ENCODE measurements around the gene COX4I2. TPM values are rescaled to one million over a fixed set of nuclear protein-coding genes. Genes with fewer than 3 reads are reported as not detected.

COX4I2 gene
- total RNA-seq, 3 donors from 2014 or later = 5.3 TPM; not detected in 2

DNA sequence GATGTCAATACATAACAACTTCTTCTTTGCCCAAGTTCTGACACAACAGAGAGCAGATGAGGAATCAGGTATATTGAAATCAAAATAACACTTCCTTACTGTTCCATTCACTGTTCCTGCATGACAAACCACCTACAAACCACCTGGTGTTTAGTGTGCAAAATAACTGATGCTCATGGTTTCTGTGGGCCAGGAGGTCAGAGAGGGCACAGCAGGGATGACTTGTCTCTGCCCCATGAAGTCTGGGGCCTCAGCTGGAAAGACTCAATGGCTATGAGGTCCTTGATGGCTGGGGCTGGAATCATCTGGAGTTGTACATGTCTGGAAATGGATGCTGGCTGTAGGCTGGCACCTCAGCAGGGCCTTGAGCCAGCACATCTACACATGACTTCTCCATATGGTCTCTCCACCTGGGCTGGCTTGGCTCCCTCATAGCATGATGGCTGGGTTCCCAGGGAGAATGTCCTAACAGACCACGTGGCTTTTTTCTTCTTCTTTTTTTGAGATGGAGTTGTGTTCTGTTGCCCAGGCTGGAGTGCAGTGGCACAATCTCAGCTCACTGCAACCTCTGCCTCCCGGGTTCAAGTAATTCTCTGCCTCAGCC, 7.4 kb upstream of the COX4I2 start:
- H3K27ac ChIP-seq = no peak overlapping the region
- H3K9me3 ChIP-seq = no peaks in the 10 kb centered on the region
- intact Hi-C loops (cut with DNase I; ENCODE audit: low total_unique reads) = no loop called here
- H3K4me3 ChIP-seq = no peak overlapping the region
- TF ChIP-seq, protein P1, sequence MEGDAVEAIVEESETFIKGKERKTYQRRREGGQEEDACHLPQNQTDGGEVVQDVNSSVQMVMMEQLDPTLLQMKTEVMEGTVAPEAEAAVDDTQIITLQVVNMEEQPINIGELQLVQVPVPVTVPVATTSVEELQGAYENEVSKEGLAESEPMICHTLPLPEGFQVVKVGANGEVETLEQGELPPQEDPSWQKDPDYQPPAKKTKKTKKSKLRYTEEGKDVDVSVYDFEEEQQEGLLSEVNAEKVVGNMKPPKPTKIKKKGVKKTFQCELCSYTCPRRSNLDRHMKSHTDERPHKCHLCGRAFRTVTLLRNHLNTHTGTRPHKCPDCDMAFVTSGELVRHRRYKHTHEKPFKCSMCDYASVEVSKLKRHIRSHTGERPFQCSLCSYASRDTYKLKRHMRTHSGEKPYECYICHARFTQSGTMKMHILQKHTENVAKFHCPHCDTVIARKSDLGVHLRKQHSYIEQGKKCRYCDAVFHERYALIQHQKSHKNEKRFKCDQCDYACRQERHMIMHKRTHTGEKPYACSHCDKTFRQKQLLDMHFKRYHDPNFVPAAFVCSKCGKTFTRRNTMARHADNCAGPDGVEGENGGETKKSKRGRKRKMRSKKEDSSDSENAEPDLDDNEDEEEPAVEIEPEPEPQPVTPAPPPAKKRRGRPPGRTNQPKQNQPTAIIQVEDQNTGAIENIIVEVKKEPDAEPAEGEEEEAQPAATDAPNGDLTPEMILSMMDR (IDR thresholded peaks at IDR 0.05) = no peak
- TF ChIP-seq POLR2AphosphoS5 (IDR thresholded peaks at IDR 0.05) (no peak), POLR2A (IDR thresholded peaks at IDR 0.05) (no peak)
- H3K27me3 ChIP-seq = no peaks in the 10 kb centered on the region
- H3K4me1 ChIP-seq = no peaks in the 10 kb centered on the region
- DNase-seq (ENCODE audit: low spot score in 2 of 2) = no peak
- H3K36me3 ChIP-seq = no peaks in the 10 kb centered on the region

DNA sequence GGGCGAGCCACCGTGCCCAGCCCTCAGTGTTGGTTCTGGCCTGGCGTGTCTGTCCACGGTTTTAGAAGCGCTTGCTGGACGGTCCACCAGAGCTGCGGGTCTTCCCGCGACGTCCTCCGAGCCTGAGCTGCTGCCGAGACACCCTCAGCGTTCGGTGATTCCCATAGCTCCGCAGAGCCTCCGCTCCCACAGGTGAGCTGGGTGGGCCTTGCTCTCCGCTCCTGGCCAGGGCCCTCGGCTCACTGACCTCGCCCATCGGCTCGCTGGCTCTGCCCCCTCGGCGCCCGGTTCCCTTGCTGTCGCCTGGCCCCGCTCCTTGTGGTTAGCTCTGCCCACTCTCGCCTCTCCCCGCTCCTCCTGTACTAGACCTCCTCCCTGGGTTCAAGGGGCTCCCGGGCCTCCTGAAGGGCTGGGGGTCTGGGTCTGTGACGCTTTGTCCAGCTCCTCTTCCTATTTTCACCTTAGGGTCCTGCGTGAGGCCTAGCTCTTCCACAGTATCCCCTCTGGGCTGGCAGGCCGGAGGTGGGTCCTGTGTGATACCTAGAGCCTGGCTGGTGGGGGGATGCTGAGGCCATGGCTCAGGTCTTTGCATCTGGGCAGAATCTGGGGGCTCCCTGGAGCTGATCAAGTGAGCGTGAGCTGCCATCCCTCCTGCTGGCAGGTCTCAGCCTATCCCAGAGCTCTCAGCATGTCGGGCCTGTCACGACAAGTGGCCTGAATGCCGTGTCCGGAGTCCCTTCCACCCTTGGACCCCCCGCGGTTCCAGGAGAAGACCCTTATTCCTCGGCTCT, 5.0 kb upstream of the COX4I2 start:
- no peak overlapping the region for H3K4me3 ChIP-seq
- no peaks in the 10 kb centered on the region for H3K36me3 ChIP-seq
- peaks cover 0 to 5% of the 10 kb centered on the region in 2 donors for H3K27me3 ChIP-seq
- H3K27ac ChIP-seq = no peak overlapping the region
- no peak for DNase-seq (ENCODE audit: low spot score in 2 of 2)
- TF ChIP-seq, protein P1 (IDR thresholded peaks at IDR 0.05) = no peak
- TF ChIP-seq POLR2A (IDR thresholded peaks at IDR 0.05) = no peak
- TF ChIP-seq POLR2AphosphoS5 (IDR thresholded peaks at IDR 0.05) = no peak
- intact Hi-C loops (cut with DNase I; ENCODE audit: low total_unique reads) = no loop called here
- no peaks in the 10 kb centered on the region for H3K4me1 ChIP-seq
- H3K9me3 ChIP-seq = no peaks in the 10 kb centered on the region

DNA sequence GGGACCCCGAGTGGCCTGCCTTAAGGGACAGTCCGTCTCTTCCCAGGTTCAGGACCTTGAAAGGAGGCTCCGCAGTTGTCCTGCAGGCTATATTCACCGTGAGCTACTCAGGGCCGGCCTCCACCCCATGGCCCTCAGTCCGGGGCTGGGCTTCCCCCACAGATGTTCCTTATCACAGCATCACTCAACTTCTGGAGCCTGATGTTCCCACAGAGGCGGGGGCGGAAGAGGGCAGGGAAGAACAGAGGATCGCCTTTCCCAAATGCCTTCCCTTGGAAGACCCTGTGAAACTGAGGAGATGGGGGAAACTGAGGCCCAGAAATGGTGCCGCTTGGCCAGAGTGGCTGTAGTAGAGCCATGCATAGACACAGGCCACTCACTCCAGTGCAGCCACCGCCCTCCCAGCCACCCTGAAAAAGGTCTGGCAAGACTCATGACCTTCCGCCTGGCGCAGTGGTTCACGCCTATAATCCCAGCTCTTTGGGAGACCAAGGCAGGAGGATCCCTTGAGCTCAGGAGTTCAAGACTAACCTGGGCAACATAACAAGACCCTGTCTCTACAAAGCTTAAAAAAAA, 4.3 kb upstream of the COX4I2 start:
- Histone ChIP-seq H3K9me3 (no peaks in the 10 kb centered on the region), H3K4me3 (no peak overlapping the region), H3K4me1 (no peaks in the 10 kb centered on the region), H3K27me3 (peaks cover 0 to 10% of the 10 kb centered on the region in 2 donors), H3K27ac (no peak overlapping the region), H3K36me3 (no peaks in the 10 kb centered on the region)
- DNase-seq (ENCODE audit: low spot score in 2 of 2) = no peak
- TF ChIP-seq POLR2A (IDR thresholded peaks at IDR 0.05) (no peak), POLR2AphosphoS5 (IDR thresholded peaks at IDR 0.05) (no peak)
- TF ChIP-seq, protein P1 (IDR thresholded peaks at IDR 0.05) = no peak
- intact Hi-C loops (cut with DNase I; ENCODE audit: low total_unique reads) = no loop called here

DNA sequence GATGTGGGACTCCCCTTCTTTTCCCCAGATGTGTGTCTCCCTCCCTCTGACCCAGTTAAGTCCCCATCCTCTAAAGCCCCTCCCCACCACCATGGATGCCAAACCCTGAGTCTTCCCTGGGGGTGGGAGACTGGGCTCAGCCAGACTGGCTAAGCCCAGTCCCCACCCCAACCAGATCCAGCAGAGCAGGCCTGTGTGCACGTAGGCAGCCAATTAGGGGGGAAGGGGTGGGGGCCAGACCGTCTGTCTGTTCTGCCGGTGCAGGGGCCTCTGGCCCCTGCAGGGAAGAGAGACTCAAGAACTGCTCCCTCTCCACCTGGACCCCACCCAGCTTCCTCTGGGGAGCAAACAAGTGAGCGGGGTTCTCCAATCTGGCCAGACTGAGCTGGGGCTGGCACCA, 605 bp downstream of the COX4I2 start:
- H3K4me3 ChIP-seq = peak overlapping the region in 1 of 3 donors; percentile 9
- peak overlapping the region in 1 of 2 donors; percentile 43 for H3K27ac ChIP-seq
- H3K27me3 ChIP-seq = peaks cover 0 to 17% of the 10 kb centered on the region in 2 donors
- intact Hi-C loops (cut with DNase I; ENCODE audit: low total_unique reads) = loop anchor here (1.0 kb wide), 1 partner anchor 24 kb away; no protein-coding TSS in a partner anchor
- H3K9me3 ChIP-seq = no peaks in the 10 kb centered on the region
- TF ChIP-seq, protein P1 (IDR thresholded peaks at IDR 0.05) = no peak
- TF ChIP-seq POLR2A (IDR thresholded peaks at IDR 0.05) (no peak), POLR2AphosphoS5 (IDR thresholded peaks at IDR 0.05) (no peak)
- no peaks in the 10 kb centered on the region for H3K4me1 ChIP-seq
- DNase-seq (ENCODE audit: low spot score in 2 of 2) = no peak
- H3K36me3 ChIP-seq = no peaks in the 10 kb centered on the region

DNA sequence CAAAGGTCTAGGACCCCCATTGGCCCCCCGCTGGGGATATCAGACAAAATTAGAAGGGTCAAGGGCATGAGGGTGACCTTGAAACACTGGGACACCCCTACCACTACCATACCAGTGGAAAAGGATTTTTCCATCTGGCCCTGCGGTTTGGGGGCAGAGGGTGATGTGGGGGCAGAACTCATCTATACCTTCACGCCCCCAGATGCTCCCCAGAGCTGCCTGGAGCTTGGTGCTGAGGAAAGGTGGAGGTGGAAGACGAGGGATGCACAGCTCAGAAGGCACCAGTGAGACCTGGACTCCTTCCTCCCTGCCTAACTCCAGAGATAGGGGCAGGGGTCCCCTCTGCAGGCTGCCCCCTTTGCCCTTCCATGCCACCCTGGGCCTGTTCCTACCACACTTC, 1.1 kb downstream of the COX4I2 start:
- Histone ChIP-seq H3K27me3 (peaks cover 0 to 17% of the 10 kb centered on the region in 2 donors), H3K27ac (no peak overlapping the region), H3K36me3 (no peaks in the 10 kb centered on the region), H3K4me1 (no peaks in the 10 kb centered on the region), H3K4me3 (no peak overlapping the region), H3K9me3 (no peaks in the 10 kb centered on the region)
- intact Hi-C loops (cut with DNase I; ENCODE audit: low total_unique reads) = loop anchor here (1.0 kb wide), 1 partner anchor 23 kb away; no protein-coding TSS in a partner anchor
- no peak for DNase-seq (ENCODE audit: low spot score in 2 of 2)
- no peak for TF ChIP-seq POLR2AphosphoS5 (IDR thresholded peaks at IDR 0.05)
- TF ChIP-seq POLR2A (IDR thresholded peaks at IDR 0.05) = no peak
- TF ChIP-seq, protein P1 (IDR thresholded peaks at IDR 0.05) = no peak

All from breast epithelium (tissue), 4 donors.